Nucleus accumbens (tissue), 56 donors: ENCODE data around the gene KRCC1.

Source experiments
- DNase-seq, 56 donors: peaks; one replicate each; lab custom pipeline; 2025; lab: John Stamatoyannopoulos, UW

Gene KRCC1

GRCh38 chr2:88055371-88056128, at the start of gene KRCC1:
Gene KRCC1, minus strand, starts transcription at chr2:88055783. Its CDS starts 27,220 bp downstream, at chr2:88028563.
- DNase-seq = peak; percentile 78 to 96 (median 92)

- peak in 4 of 56 donors; percentile 2 to 11 (median 7) for DNase-seq
Observed at GRCh38 chr2:88100489-88100858, 44.9 kb upstream of the KRCC1 start.

- no peak for DNase-seq
Observed at GRCh38 chr2:88099798-88100488, 44.4 kb upstream of the KRCC1 start.

GRCh38 chr2:88098558-88098900, 42.9 kb upstream of the KRCC1 start:
- no peak for DNase-seq

- no peak for DNase-seq
Observed at GRCh38 chr2:88097891-88098557, 42.4 kb upstream of the KRCC1 start.

- no peak for DNase-seq
Observed at GRCh38 chr2:88097192-88097591, 41.6 kb upstream of the KRCC1 start.

GRCh38 chr2:88096708-88097107, 41.1 kb upstream of the KRCC1 start:
- no peak for DNase-seq

- DNase-seq = peak in 1 of 56 donors; percentile 12
Observed at GRCh38 chr2:88095022-88095421, 39.4 kb upstream of the KRCC1 start.

GRCh38 chr2:88092773-88093172, 37.2 kb upstream of the KRCC1 start:
- DNase-seq = no peak

GRCh38 chr2:88091943-88092342, 36.4 kb upstream of the KRCC1 start:
- DNase-seq = no peak

- peak in 32 of 56 donors; percentile 4 to 81 (median 30) for DNase-seq
Observed at GRCh38 chr2:88090446-88091283, 35.1 kb upstream of the KRCC1 start.

GRCh38 chr2:88088999-88089398, 33.4 kb upstream of the KRCC1 start:
- no peak for DNase-seq

GRCh38 chr2:88087763-88088162, 32.2 kb upstream of the KRCC1 start:
- no peak for DNase-seq

GRCh38 chr2:88087073-88087472, 31.5 kb upstream of the KRCC1 start:
- no peak for DNase-seq

GRCh38 chr2:88086401-88086800, 30.8 kb upstream of the KRCC1 start:
- no peak for DNase-seq

GRCh38 chr2:88085602-88086001, 30.0 kb upstream of the KRCC1 start:
- DNase-seq = no peak

- no peak for DNase-seq
Observed at GRCh38 chr2:88085099-88085498, 29.5 kb upstream of the KRCC1 start.

- DNase-seq = peak in 28 of 56 donors; percentile 5 to 76 (median 40)
Observed at GRCh38 chr2:88082781-88083180, 27.2 kb upstream of the KRCC1 start.

GRCh38 chr2:88081924-88082608, 26.5 kb upstream of the KRCC1 start:
- DNase-seq = peak in 3 of 56 donors; percentile 30 to 49 (median 45)

- DNase-seq = no peak
Observed at GRCh38 chr2:88080545-88080944, 25.0 kb upstream of the KRCC1 start.
